Measurements from ENCODE around the gene PIP4K2C.
A peak's percentile ranks its signal among the peaks of the same experiment; 100 is the strongest.

Gene PIP4K2C

GRCh38 chr12:57606399-57606798 lies 15.4 kb downstream of the PIP4K2C start:
- Histone ChIP-seq H3K27me3 (peaks cover 89% of the 10 kb centered on the region), H3K9me3 (no peaks in the 10 kb centered on the region), H3K4me3 (no peak overlapping the region), H3K4me1 (peaks cover 45% of the 10 kb centered on the region), H3K4me2 (no peak overlapping the region), H3K9ac (no peak overlapping the region), H3K27ac (no peak overlapping the region), H3K36me3 (peaks cover 11% of the 10 kb centered on the region; the same call in 1 of the 2 replicates), H4K20me1 (no peaks in the 10 kb centered on the region)
- TF ChIP-seq Cebpa-rat (IDR thresholded peaks at IDR 0.05), result no peak

GRCh38 chr12:57606821-57607220 lies 15.8 kb downstream of the PIP4K2C start:
- H4K20me1 ChIP-seq, result no peaks in the 10 kb centered on the region
- no peak for TF ChIP-seq Cebpa-rat (IDR thresholded peaks at IDR 0.05)
- no peaks in the 10 kb centered on the region for H3K9me3 ChIP-seq
- peaks cover 90% of the 10 kb centered on the region for H3K27me3 ChIP-seq
- peaks cover 9% of the 10 kb centered on the region; the same call in 1 of the 2 replicates for H3K36me3 ChIP-seq
- peaks cover 46% of the 10 kb centered on the region for H3K4me1 ChIP-seq
- H3K9ac ChIP-seq, result no peak overlapping the region
- no peak overlapping the region for H3K27ac ChIP-seq
- no peak overlapping the region for H3K4me3 ChIP-seq
- H3K4me2 ChIP-seq, result no peak overlapping the region

GRCh38 chr12:57607958-57608663 lies 17.1 kb downstream of the PIP4K2C start:
- no peaks in the 10 kb centered on the region for H3K9me3 ChIP-seq
- no peak overlapping the region for H3K27ac ChIP-seq
- H3K4me2 ChIP-seq, result peak overlapping the region; percentile 28
- H4K20me1 ChIP-seq, result no peaks in the 10 kb centered on the region
- H3K9ac ChIP-seq, result no peak overlapping the region
- TF ChIP-seq Cebpa-rat (IDR thresholded peaks at IDR 0.05), result no peak
- peaks cover 59% of the 10 kb centered on the region for H3K4me1 ChIP-seq
- no peak overlapping the region for H3K4me3 ChIP-seq
- H3K27me3 ChIP-seq, result peaks cover 83% of the 10 kb centered on the region
- H3K36me3 ChIP-seq, result no peaks in the 10 kb centered on the region

GRCh38 chr12:57609101-57609780 lies 18.2 kb downstream of the PIP4K2C start:
- H3K27me3 ChIP-seq, result peaks cover 73% of the 10 kb centered on the region
- H3K9ac ChIP-seq, result no peak overlapping the region
- no peak for TF ChIP-seq Cebpa-rat (IDR thresholded peaks at IDR 0.05)
- peaks cover 59% of the 10 kb centered on the region for H3K4me1 ChIP-seq
- H3K27ac ChIP-seq, result no peak overlapping the region
- H3K9me3 ChIP-seq, result no peaks in the 10 kb centered on the region
- H4K20me1 ChIP-seq, result no peaks in the 10 kb centered on the region
- H3K4me2 ChIP-seq, result peak overlapping the region; percentile 28
- no peaks in the 10 kb centered on the region for H3K36me3 ChIP-seq
- H3K4me3 ChIP-seq, result no peak overlapping the region

- Histone ChIP-seq H3K4me3 (no peak overlapping the region), H3K36me3 (no peaks in the 10 kb centered on the region), H4K20me1 (no peaks in the 10 kb centered on the region), H3K4me2 (peak overlapping the region; percentile 94), H3K27me3 (peaks cover 66% of the 10 kb centered on the region), H3K4me1 (peaks cover 61% of the 10 kb centered on the region), H3K9me3 (no peaks in the 10 kb centered on the region), H3K27ac (no peak overlapping the region; the same call in 1 of the 2 replicates), H3K9ac (no peak overlapping the region)
- no peak for TF ChIP-seq Cebpa-rat (IDR thresholded peaks at IDR 0.05)
These were observed 19.0 kb downstream of the PIP4K2C start for GRCh38 chr12:57609781-57610553.

GRCh38 chr12:57610554-57611107 lies 19.6 kb downstream of the PIP4K2C start:
- Histone ChIP-seq H3K4me2 (peak overlapping the region; percentile 94), H3K27ac (peak overlapping the region; percentile 93), H3K4me1 (peaks cover 61% of the 10 kb centered on the region), H3K9me3 (no peaks in the 10 kb centered on the region), H3K27me3 (peaks cover 59% of the 10 kb centered on the region), H3K36me3 (peaks cover 1% of the 10 kb centered on the region; the same call in 1 of the 2 replicates), H3K4me3 (peak overlapping the region; percentile 72), H4K20me1 (no peaks in the 10 kb centered on the region), H3K9ac (peak overlapping the region; percentile 84)
- no peak for TF ChIP-seq Cebpa-rat (IDR thresholded peaks at IDR 0.05)

GRCh38 chr12:57611108-57611826 lies 20.3 kb downstream of the PIP4K2C start, which contains the start of gene ARHGEF25:
Gene ARHGEF25, plus strand, starts transcription at chr12:57611435. Its CDS starts 460 bp downstream, at chr12:57611895.
- no peaks in the 10 kb centered on the region for H3K9me3 ChIP-seq
- H3K9ac ChIP-seq, result peak within 1 kb of the TSS; percentile 84
- TF ChIP-seq Cebpa-rat (IDR thresholded peaks at IDR 0.05), result no peak
- no peaks in the 10 kb centered on the region for H4K20me1 ChIP-seq
- H3K4me2 ChIP-seq, result peak within 1 kb of the TSS; percentile 94
- H3K27ac ChIP-seq, result peak within 1 kb of the TSS; percentile 94
- H3K4me3 ChIP-seq, result peak within 1 kb of the TSS; percentile 72
- peaks cover 53% of the 10 kb centered on the region for H3K27me3 ChIP-seq
- peaks cover 65% of the 10 kb centered on the region for H3K4me1 ChIP-seq
- peaks cover 8% of the 10 kb centered on the region; the same call in 1 of the 2 replicates for H3K36me3 ChIP-seq

GRCh38 chr12:57611827-57612710 lies 21.1 kb downstream of the PIP4K2C start:
- no peak for TF ChIP-seq Cebpa-rat (IDR thresholded peaks at IDR 0.05)
- Histone ChIP-seq H3K27ac (peak overlapping the region; percentile 94), H3K27me3 (peaks cover 45% of the 10 kb centered on the region), H3K9me3 (no peaks in the 10 kb centered on the region), H3K4me3 (peak overlapping the region; percentile 72), H3K4me1 (peaks cover 71% of the 10 kb centered on the region), H3K4me2 (peak overlapping the region; percentile 94), H3K36me3 (peaks cover 13% of the 10 kb centered on the region; the same call in 1 of the 2 replicates), H3K9ac (peak overlapping the region; percentile 60; the same call in 1 of the 2 replicates), H4K20me1 (no peaks in the 10 kb centered on the region)
